ENCODE data around the gene C10orf95. TPM values are rescaled to one million over a fixed set of nuclear protein-coding genes. Genes with fewer than 3 reads are reported as not detected.

The C10orf95 gene
- total RNA-seq, 1 donor from 2014 or later: not detected

GRCh38 chr10:102435529-102436233 is 15.7 kb downstream of the C10orf95 start:
- DNase-seq (ENCODE audit: low spot score): no peak
- peak; percentile 25 for ATAC-seq

- DNase-seq (ENCODE audit: low spot score) (no peak), ATAC-seq (no peak)
These were observed 16.2 kb downstream of the C10orf95 start for GRCh38 chr10:102435133-102435497.

GRCh38 chr10:102434394-102435132 is 16.8 kb downstream of the C10orf95 start:
- no peak for ATAC-seq

GRCh38 chr10:102433619-102434046 is 17.7 kb downstream of the C10orf95 start:
- no peak for DNase-seq (ENCODE audit: low spot score)

More at GRCh38 chr10:102434394-102435132, 16.8 kb downstream of the C10orf95 start:
- no peak for DNase-seq (ENCODE audit: low spot score)

DNA sequence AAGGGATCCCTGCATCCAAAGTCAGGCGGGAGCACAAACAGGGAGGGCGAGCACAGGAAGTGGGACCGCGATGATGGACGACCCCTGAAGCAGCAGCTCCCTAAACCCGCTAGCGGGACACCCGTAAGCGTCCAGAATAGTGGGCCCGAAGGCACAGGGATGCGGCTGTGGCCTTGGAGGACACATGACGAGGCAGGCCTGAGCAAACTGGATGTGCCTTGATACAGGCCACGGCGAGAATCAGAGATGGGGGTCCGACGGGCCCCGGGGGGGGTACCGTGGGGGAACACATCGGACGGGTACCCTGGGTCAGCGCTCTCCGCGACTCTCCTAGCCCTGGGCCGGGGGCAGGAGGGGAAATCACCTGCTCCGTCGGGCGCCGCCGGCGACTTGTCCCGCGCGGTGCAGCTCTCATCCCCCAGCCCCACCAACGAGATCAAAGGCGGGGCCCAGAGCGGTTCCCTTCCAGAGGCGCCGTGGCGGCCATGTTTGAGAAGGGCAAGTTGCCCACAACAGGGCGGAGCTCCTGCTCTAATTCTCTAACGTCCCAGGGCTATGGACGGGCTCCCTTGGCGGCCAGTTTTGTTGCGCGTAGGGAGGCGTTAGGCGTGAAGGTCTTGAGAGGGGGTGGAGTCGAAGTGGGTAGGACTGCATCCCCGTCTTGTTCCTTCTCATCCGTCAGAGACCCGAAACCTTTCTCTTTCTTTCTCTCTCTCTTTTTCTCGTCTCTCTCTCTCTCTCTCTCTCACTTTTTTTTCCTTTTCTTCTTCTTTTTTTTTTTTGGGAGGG is 19.0 kb downstream of the C10orf95 start, which contains the start of gene CUEDC2:
Gene CUEDC2 (minus strand): TSS at position 413 of the 789 bp plus-strand sequence. CDS start 7,386 bp downstream, outside the sequence.
- ATAC-seq: peak; percentile 90
- DNase-seq (ENCODE audit: low spot score): peak; percentile 97

More at GRCh38 chr10:102433619-102434046, 17.7 kb downstream of the C10orf95 start:
- ATAC-seq: no peak

DNA sequence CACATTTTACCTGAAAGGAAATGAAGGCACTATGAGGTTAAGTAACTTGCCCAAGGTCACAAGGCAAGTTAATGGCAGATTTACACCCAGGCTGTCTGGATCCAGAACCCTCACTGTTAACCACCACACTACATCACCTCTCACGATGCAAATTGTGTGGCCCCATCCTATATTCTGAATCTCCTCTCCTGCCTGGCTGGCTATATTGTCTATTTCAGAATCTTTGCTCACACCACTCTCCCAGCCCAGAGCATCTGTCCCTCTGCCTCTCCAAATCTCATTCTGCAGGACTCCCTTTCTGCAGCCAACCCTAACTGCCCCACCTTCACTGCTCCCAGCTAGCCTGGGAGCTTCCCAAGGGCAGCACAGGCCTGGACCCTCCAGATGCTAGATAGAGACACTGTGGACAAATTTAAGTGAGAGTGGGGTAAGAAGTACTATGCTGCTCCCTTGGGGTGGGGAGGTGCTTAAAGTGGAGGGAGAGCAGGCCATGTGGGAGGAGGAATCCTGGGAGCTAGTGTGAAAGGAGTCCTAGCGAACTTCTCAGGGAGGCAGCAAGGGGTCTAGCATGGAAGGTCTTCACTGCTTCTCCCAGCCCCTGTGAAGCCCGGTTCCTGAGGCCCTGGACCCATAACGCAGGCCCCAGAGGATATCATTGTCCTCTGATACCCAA is 19.8 kb downstream of the C10orf95 start:
- ATAC-seq (peak; percentile 17), DNase-seq (ENCODE audit: low spot score) (no peak)

DNA sequence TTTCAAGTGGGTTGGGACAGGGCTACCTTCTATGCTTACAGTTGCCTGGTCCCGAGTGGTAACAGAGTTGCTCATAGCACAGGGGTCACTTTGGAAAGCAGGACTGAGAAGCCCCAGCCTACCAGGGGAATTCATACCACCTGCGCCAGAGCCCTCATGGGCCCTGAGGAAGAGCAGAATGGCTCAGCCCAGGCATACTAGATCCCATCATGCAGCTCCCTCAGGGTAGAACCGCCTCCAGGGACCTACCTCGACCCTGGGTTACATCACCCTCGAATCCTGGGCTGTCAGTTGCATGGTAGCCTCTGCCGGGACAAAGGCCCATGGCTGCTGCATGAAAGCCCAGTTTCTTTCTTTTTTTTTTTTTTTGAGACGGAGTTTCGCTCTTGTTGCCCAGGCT is 21.9 kb downstream of the C10orf95 start:
- ATAC-seq (no peak), DNase-seq (ENCODE audit: low spot score) (no peak)

- ATAC-seq (no peak), DNase-seq (ENCODE audit: low spot score) (no peak)
These were observed 24.5 kb downstream of the C10orf95 start for GRCh38 chr10:102426803-102427287.

DNA sequence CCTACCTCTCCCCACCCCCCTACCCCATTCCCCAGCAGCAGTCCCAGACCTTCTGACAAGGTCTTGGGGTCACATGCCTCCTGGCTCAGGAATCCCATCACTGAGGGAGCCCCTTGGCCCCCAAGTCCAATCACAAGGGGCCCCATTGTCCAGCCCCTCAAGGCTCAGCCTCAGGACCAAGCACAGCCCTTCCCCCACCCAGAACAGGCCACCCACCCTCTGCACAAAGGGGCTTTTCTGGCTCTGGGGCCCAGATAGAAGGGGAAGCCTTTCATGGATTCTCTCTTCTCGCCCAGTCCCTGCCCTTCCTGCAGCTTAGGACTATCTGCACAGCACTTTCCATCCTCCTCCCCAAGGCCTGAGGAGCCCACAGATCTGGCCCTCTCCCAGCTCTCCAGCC is 25.9 kb downstream of the C10orf95 start:
- no peak for ATAC-seq
- DNase-seq (ENCODE audit: low spot score): no peak

GRCh38 chr10:102424916-102425315 is 26.4 kb downstream of the C10orf95 start:
- DNase-seq (ENCODE audit: low spot score): no peak
- no peak for ATAC-seq

GRCh38 chr10:102424145-102424544 is 27.2 kb downstream of the C10orf95 start:
- ATAC-seq (no peak), DNase-seq (ENCODE audit: low spot score) (no peak)

DNA sequence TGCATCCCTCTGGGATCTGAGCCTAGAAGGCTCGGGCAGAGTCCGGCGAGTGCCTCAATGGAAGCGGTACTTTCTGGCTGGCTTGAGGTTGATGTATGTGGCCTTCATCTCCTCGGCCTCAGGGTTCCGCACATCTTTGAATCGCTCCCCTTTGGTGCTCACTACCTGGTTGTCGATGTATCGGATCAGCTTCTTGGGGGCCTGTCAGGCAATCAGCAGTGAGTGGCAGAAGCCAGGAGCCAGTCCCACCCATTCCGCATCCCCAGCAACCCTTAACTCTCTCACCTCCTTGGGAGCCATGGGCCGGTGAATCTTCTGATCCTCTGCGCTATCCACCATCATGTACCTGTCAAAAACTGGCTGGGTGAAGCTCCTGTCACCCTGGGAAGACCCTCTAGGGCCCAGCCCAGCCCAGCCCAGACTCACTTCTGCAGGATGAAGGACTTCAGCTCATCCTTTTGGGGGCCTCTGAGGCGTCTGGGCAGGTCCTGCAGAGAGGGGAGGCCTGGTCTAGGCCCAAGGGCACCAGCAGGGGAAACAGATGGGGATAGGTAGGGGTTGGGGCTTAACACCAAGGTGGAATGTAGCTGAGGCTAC is 27.9 kb downstream of the C10orf95 start:
- DNase-seq (ENCODE audit: low spot score) (no peak), ATAC-seq (no peak)

- DNase-seq (ENCODE audit: low spot score) (peak; percentile 88), ATAC-seq (peak; percentile 71)
These were observed 28.7 kb downstream of the C10orf95 start for GRCh38 chr10:102422545-102423129.

- peak; percentile 75 for DNase-seq (ENCODE audit: low spot score)
- peak; percentile 59 for ATAC-seq
These were observed 29.4 kb downstream of the C10orf95 start for GRCh38 chr10:102421757-102422512.

DNA sequence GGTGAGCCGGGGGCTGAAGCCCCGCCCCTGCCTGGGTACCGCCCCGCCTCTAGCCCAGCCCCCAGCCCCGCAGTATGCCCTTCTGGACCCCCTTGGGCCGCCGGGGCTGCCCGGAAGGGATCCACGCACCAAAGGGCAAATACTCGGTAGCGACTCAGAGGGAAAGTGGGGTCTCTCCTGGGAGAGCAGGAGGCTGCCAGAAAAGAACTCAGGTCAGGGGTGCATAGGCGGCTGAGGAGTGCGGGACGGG is 29.9 kb downstream of the C10orf95 start:
- ATAC-seq (no peak), DNase-seq (ENCODE audit: low spot score) (no peak)

- DNase-seq (ENCODE audit: low spot score) (peak; percentile 96), ATAC-seq (peak; percentile 74)
These were observed 30.4 kb downstream of the C10orf95 start, which contains the start of gene FBXL15 for GRCh38 chr10:102420714-102421506. Gene FBXL15 (plus strand): TSS chr10:102420836. CDS start chr10:102421130, 294 bp downstream.

- no peak for ATAC-seq
- no peak for DNase-seq (ENCODE audit: low spot score)
These were observed 31.1 kb downstream of the C10orf95 start for GRCh38 chr10:102420181-102420713.
